Stomach (tissue), 4 donors: ENCODE results near the gene SPI1.

ENCODE experiments used
- CTCF ChIP-seq, 7 experiments: fragments of 450-650 bp in 4 of 7; fragments of 200-600 bp in 3 of 7; sonication (generic) in 3 of 7; IDR thresholded peaks; one replicate each; pipeline ENCODE4 v1.5.1; 2016 to 2019; ENCODE audit warnings: antibody characterized with exemption in 7 of 7, control low read depth in 2 of 7, mild to moderate bottlenecking in 1 of 7
- POLR2AphosphoS5 ChIP-seq, 3 donors: sonication (generic); formaldehyde crosslinking; IDR thresholded peaks; one replicate each; pipeline ENCODE4 v1.6.1; 2016; ENCODE audit warnings: antibody characterized with exemption in 3 of 3

- TF ChIP-seq CTCF (IDR thresholded peaks at IDR 0.05) (no peak), POLR2AphosphoS5 (IDR thresholded peaks at IDR 0.05) (no peak)
Measured at GRCh38 chr11:47409440-47410369, 31.4 kb upstream of the SPI1 start.
